BE2C (cell line): ENCODE data around the gene OPCML.

Experiments used
- DNase-seq: peaks from one replicate; pipeline ENCODE4 v3.0.0-alpha.2; 2020
- H3K27me3 ChIP-seq: fragments of 250-450 bp; sonication (Bioruptor Pico); 2 replicates; pipeline ENCODE4 v1.5.1; 2020; ENCODE audit warnings: mild to moderate bottlenecking
- H3K36me3 ChIP-seq: fragments of 250-450 bp; sonication (Bioruptor Pico); 2 replicates; pipeline ENCODE4 v1.5.1; 2020; ENCODE audit warnings: mild to moderate bottlenecking
- H3K4me1 ChIP-seq: fragments of 250-450 bp; sonication (Bioruptor Pico); 2 replicates; pipeline ENCODE4 v1.5.1; 2020
- H3K4me3 ChIP-seq: 2 replicates; pipeline ENCODE4 v1.5.1; 2011; ENCODE audit warnings: low read depth, low read length
- H3K9me3 ChIP-seq: fragments of 250-450 bp; sonication (Bioruptor Pico); 2 replicates; pipeline ENCODE4 v1.5.1; 2020
- TF ChIP-seq, protein P1 (sequence below): IDR thresholded peaks from 2 replicates; pipeline ENCODE4 v1.5.1; 2012; ENCODE audit warnings: mild to moderate bottlenecking, low read depth, low read length

OPCML gene

DNA sequence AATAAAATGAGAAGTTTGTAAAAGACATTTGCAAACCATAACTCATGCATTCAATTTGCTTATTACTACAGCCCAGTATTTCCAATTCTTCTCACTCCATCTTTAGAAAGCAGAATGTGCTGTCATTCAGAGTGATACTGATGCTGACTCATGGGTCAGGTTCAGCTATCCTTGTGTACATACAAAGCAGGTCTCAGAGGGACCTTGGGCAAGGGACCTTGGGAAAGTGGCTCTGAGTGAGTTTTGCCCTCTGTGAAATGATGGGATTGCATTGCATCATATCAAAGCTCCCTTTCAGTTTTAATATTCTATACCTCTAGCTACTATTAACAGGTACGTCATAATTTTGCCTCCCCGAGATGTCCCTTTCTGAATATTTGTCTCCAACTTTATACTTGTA lies 848.7 kb downstream of the OPCML start:
- no peaks in the 10 kb centered on the region for H3K4me1 ChIP-seq
- DNase-seq: no peak
- H3K9me3 ChIP-seq: no peaks in the 10 kb centered on the region
- no peaks in the 10 kb centered on the region for H3K27me3 ChIP-seq
- H3K4me3 ChIP-seq: no peak overlapping the region
- TF ChIP-seq, protein P1, sequence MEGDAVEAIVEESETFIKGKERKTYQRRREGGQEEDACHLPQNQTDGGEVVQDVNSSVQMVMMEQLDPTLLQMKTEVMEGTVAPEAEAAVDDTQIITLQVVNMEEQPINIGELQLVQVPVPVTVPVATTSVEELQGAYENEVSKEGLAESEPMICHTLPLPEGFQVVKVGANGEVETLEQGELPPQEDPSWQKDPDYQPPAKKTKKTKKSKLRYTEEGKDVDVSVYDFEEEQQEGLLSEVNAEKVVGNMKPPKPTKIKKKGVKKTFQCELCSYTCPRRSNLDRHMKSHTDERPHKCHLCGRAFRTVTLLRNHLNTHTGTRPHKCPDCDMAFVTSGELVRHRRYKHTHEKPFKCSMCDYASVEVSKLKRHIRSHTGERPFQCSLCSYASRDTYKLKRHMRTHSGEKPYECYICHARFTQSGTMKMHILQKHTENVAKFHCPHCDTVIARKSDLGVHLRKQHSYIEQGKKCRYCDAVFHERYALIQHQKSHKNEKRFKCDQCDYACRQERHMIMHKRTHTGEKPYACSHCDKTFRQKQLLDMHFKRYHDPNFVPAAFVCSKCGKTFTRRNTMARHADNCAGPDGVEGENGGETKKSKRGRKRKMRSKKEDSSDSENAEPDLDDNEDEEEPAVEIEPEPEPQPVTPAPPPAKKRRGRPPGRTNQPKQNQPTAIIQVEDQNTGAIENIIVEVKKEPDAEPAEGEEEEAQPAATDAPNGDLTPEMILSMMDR: no peak
- H3K36me3 ChIP-seq: no peaks in the 10 kb centered on the region

DNA sequence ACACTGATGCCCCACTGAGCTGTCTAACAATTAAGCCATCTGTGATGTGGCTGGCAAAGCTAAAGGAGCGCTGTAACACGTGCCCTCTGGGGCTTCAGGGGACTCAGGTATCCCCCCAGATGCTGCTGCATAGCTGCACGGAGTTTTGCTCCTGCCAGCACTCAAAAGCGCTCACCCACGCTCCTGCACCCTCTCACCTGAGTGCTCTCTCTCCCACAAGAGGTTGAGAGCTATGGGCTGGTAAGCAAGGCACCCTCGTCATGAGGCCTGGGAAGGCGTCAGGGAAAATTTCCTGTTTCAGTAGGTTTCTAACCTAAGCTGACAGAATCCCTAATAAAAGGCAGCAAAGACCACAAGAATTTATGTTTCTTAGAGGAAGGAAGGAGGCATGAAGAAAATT lies 850.3 kb downstream of the OPCML start:
- Histone ChIP-seq H3K4me3 (no peak overlapping the region), H3K4me1 (no peaks in the 10 kb centered on the region), H3K9me3 (no peaks in the 10 kb centered on the region), H3K27me3 (no peaks in the 10 kb centered on the region), H3K36me3 (no peaks in the 10 kb centered on the region)
- no peak for DNase-seq
- TF ChIP-seq, protein P1: no peak

GRCh38 chr11:132680584-132680983 lies 851.7 kb downstream of the OPCML start:
- no peaks in the 10 kb centered on the region for H3K27me3 ChIP-seq
- TF ChIP-seq, protein P1: no peak
- no peak overlapping the region for H3K4me3 ChIP-seq
- H3K4me1 ChIP-seq: no peaks in the 10 kb centered on the region
- H3K36me3 ChIP-seq: no peaks in the 10 kb centered on the region
- no peak for DNase-seq
- no peaks in the 10 kb centered on the region for H3K9me3 ChIP-seq

- H3K36me3 ChIP-seq: no peaks in the 10 kb centered on the region
- no peaks in the 10 kb centered on the region for H3K9me3 ChIP-seq
- no peaks in the 10 kb centered on the region for H3K4me1 ChIP-seq
- DNase-seq: no peak
- TF ChIP-seq, protein P1: no peak
- no peaks in the 10 kb centered on the region for H3K27me3 ChIP-seq
- H3K4me3 ChIP-seq: no peak overlapping the region
Measured at GRCh38 chr11:132674151-132674550, 858.1 kb downstream of the OPCML start.

- no peaks in the 10 kb centered on the region for H3K9me3 ChIP-seq
- H3K4me3 ChIP-seq: no peak overlapping the region
- H3K27me3 ChIP-seq: no peaks in the 10 kb centered on the region
- DNase-seq: no peak
- TF ChIP-seq, protein P1: no peak
- no peaks in the 10 kb centered on the region for H3K4me1 ChIP-seq
- no peaks in the 10 kb centered on the region for H3K36me3 ChIP-seq
Measured at GRCh38 chr11:132671851-132672370, 860.4 kb downstream of the OPCML start.

DNA sequence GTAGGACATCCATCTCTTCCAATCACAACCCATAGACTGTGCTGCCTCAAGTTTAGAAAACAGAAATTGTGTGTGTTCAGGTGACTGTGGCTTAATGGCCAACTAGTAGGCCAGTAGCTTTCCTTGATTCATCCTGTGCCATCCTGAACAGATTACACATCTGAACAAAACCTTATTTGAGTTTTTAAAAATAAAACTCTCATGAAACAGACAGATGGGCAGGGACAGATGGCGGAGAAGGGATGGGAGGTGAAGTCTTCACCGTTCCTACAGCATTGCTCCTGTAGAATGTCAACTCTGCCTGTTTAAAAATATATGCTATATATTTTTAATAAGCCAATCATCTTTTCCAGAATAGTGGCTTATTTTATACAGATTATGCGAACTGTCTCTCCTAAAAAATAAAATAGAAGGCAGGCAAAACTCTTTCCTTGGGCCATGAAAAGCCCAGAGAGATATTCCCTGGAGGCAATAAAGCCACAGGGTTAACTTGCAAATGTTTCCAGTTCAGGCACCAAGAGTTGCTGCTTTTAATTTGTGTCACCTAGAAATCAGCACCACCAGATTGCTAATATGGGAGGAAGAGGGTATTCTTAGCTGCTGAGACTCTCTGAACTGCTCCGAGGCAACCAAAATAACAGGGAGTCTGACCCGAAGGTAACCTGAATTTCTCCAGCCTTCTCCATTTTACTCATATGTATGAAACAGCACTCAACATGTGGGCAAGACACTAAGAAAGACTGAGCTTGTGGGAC lies 861.2 kb downstream of the OPCML start:
- H3K4me3 ChIP-seq: no peak overlapping the region
- TF ChIP-seq, protein P1: no peak
- H3K36me3 ChIP-seq: no peaks in the 10 kb centered on the region
- H3K4me1 ChIP-seq: no peaks in the 10 kb centered on the region
- H3K9me3 ChIP-seq: no peaks in the 10 kb centered on the region
- no peaks in the 10 kb centered on the region for H3K27me3 ChIP-seq
- DNase-seq: no peak
